Neural crest cell (in vitro differentiated cells): Measurements from ENCODE around the gene LIMD2. TPM values are rescaled to one million over a fixed set of nuclear protein-coding genes. Genes with fewer than 3 reads are reported as not detected.

Experiments
- DNase-seq: peaks from one replicate; pipeline ENCODE4 v3.0.0; 2021; ENCODE audit warnings: low read depth, mixed read lengths, low spot score
- H3K27ac Mint-ChIP-seq: one replicate; pipeline ENCODE4 v1.8.0; 2021; ENCODE audit warnings: mild to moderate bottlenecking, mixed read lengths; ENCODE audit not compliant: unreplicated experiment
- H3K27me3 Mint-ChIP-seq: 2 replicates; pipeline ENCODE4 v1.8.0; 2021; ENCODE audit warnings: low read depth, mild to moderate bottlenecking, mixed read lengths
- H3K36me3 Mint-ChIP-seq: 2 replicates; pipeline ENCODE4 v1.8.0; 2021; ENCODE audit warnings: low read depth, mild to moderate bottlenecking, mixed read lengths
- H3K4me1 Mint-ChIP-seq: 2 replicates; pipeline ENCODE4 v1.8.0; 2021; ENCODE audit warnings: mixed read lengths
- H3K4me3 Mint-ChIP-seq: one replicate; pipeline ENCODE4 v1.8.0; 2021; ENCODE audit warnings: mild to moderate bottlenecking, mixed read lengths
- H3K9me3 Mint-ChIP-seq: 2 replicates; pipeline ENCODE4 v1.8.0; 2021; ENCODE audit warnings: mixed read lengths
- total RNA-seq: library from RNA; stranded (reverse); gene quantifications from 2 replicates; pipeline ENCODE4 v1.2.1, GENCODE V29; 2021
- TF ChIP-seq, protein P1 (sequence below): fragments of 200-600 bp; sonication (generic); conservative IDR thresholded peaks from 2 replicates; pipeline ENCODE4 v1.5.0; 2021; ENCODE audit warnings: antibody characterized with exemption, mild to moderate bottlenecking

The LIMD2 gene
- total RNA-seq, 1 donor from 2014 or later, result 145 TPM

DNA sequence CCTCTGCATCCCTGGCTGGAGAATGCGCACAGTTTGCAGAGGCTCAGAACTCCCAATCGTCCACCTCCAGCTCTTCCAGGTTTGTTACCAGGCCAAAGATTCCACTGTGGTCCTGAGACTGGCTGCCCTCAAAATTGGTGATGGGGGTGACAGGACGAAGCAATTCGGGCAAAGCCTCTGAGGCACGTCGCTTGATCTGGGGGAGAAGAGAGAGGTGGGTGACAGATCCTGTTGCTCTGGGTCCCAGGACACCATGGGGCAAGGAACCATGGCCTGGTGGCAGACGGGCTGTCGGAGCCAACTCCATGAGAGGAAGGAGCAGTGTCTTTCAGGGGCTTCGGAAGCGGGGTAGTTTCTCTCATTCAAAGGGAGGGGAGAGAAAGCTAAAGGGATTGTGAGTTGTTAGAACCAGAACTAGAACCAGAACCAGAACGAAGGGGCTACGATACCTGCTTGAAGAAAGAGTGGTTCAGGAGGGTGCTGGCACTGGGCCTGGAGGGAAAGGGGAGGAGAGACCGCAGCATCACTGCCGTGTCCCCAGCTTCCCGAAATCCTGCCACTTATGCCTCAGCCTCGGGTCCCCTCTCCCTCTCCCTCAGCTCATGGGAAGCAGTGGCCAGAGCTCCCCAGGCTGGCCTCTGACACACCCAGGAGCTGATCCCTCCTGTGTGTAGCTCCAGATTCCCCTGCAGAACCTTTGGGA is 3.8 kb upstream of the LIMD2 start:
- Mint-ChIP-seq H3K27ac (peak overlapping the region; percentile 24), H3K27me3 (peaks cover 2% of the 10 kb centered on the region), H3K9me3 (no peaks in the 10 kb centered on the region), H3K4me1 (peaks cover 22% of the 10 kb centered on the region), H3K36me3 (peaks cover 9% of the 10 kb centered on the region), H3K4me3 (peak overlapping the region; percentile 74)
- TF ChIP-seq, protein P1, sequence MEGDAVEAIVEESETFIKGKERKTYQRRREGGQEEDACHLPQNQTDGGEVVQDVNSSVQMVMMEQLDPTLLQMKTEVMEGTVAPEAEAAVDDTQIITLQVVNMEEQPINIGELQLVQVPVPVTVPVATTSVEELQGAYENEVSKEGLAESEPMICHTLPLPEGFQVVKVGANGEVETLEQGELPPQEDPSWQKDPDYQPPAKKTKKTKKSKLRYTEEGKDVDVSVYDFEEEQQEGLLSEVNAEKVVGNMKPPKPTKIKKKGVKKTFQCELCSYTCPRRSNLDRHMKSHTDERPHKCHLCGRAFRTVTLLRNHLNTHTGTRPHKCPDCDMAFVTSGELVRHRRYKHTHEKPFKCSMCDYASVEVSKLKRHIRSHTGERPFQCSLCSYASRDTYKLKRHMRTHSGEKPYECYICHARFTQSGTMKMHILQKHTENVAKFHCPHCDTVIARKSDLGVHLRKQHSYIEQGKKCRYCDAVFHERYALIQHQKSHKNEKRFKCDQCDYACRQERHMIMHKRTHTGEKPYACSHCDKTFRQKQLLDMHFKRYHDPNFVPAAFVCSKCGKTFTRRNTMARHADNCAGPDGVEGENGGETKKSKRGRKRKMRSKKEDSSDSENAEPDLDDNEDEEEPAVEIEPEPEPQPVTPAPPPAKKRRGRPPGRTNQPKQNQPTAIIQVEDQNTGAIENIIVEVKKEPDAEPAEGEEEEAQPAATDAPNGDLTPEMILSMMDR, result no peak
- no peak for DNase-seq

DNA sequence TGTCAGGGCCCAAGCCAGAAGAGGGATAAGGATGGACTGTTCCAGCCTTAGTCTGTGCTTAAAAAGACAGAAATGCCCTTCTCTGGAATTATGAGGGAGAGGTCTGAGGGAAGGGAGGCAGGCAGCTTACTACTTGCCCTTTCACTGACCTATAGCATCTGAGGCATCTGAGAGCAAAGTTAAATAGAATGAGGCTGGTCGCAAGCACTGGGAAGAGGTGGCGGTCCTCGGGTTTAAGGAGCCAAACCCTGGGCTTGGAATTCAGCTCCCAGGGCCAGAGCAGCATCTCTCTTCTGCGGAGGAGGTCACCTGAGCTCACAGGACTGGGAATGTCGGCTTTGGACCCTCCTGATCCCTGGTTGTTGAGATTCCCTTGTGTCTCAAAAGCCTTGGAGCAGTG is 3.1 kb upstream of the LIMD2 start:
- H3K4me1 Mint-ChIP-seq, result peaks cover 22% of the 10 kb centered on the region
- no peaks in the 10 kb centered on the region for H3K9me3 Mint-ChIP-seq
- H3K27ac Mint-ChIP-seq, result peak overlapping the region; percentile 24
- TF ChIP-seq, protein P1, result no peak
- peaks cover 9% of the 10 kb centered on the region for H3K36me3 Mint-ChIP-seq
- DNase-seq, result no peak
- H3K4me3 Mint-ChIP-seq, result peak overlapping the region; percentile 74
- H3K27me3 Mint-ChIP-seq, result peaks cover 2% of the 10 kb centered on the region

DNA sequence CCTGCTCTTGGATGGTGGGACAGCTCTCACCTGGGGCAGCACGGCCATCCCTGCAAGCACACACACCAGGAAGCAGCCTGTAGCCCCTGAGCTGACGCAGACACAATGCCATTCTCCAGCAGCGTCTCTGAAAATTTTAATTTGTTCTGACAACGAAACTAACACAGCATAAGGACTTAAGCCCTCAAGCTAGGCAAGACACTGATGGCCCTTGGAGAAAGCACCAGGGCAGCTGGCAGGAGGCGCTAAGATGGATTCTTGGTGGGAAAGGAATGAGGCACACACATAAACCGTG is 2.7 kb upstream of the LIMD2 start:
- Mint-ChIP-seq H3K4me1 (peaks cover 22% of the 10 kb centered on the region), H3K9me3 (no peaks in the 10 kb centered on the region), H3K27me3 (peaks cover 2% of the 10 kb centered on the region), H3K27ac (peak overlapping the region; percentile 62), H3K36me3 (peaks cover 9% of the 10 kb centered on the region), H3K4me3 (peak overlapping the region; percentile 74)
- TF ChIP-seq, protein P1, result no peak
- DNase-seq, result no peak

DNA sequence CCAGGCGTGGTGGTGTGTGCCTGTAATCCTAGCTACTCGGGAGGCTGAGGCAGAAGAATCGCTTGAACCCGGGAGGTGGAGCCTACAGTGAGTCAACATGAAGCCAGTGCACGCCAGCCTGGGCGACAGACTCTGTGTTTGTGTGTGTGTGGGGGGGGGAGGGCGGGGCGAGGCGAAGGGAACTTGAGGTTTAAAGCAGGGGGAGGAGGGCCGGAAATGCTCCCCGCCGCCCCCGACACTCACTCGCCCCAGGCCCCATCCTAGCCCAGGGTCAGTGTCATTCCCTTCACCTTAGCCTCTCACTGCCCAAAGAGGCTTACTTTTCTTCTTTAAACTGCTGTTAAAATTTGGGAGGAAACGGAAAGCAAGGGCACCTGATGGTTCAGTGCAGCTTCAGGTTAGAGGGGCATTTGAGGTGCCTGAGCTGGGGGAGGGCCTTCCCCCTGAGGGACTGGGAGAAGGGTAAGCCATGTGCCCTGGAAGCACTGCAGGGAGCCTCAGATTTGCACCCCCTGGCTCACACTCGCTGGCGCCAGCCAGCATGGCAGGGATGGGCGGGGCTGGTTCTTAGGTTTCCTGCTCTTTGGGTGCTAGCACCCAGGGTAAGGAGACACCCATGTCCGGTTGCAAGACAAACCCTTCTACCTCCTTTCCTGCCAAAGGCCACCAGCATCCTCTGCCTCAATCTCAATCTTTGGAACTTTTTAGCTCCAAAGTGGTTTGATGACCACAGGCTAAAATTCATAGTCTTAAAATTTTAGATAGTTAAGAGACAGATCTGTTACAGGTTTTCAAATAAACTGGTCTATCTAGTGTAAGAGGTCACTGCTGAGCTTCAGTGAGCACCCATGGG is 2.2 kb upstream of the LIMD2 start:
- H3K27ac Mint-ChIP-seq, result peak overlapping the region; percentile 62
- peaks cover 22% of the 10 kb centered on the region for H3K4me1 Mint-ChIP-seq
- H3K4me3 Mint-ChIP-seq, result peak overlapping the region; percentile 86
- TF ChIP-seq, protein P1, result no peak
- DNase-seq, result no peak
- peaks cover 9% of the 10 kb centered on the region for H3K36me3 Mint-ChIP-seq
- H3K9me3 Mint-ChIP-seq, result no peaks in the 10 kb centered on the region
- peaks cover 2% of the 10 kb centered on the region for H3K27me3 Mint-ChIP-seq

DNA sequence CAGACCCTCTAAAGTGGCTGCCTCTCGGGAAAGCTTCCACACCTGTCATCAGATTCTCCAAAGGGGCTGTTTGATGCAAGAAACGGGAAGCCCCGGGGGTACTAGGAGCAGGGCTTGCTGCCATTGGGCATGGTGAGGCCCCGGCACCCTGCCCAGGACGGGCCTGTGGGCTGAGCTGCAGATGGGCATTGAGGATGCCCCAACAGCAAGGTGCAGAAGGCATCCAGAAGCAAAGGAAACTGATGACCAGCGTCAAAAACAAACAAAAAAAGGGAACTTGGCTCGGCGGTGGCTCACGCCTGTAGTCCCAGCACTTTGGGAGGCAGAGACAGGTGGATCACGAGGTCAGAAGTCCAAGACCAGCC is 1.5 kb upstream of the LIMD2 start:
- no peak overlapping the region for H3K27ac Mint-ChIP-seq
- H3K9me3 Mint-ChIP-seq, result no peaks in the 10 kb centered on the region
- peaks cover 6% of the 10 kb centered on the region for H3K27me3 Mint-ChIP-seq
- peak overlapping the region; percentile 86 for H3K4me3 Mint-ChIP-seq
- peaks cover 9% of the 10 kb centered on the region for H3K36me3 Mint-ChIP-seq
- peaks cover 26% of the 10 kb centered on the region for H3K4me1 Mint-ChIP-seq
- TF ChIP-seq, protein P1, result no peak
- no peak for DNase-seq
